PFSK-1 (cell line): ENCODE measurements around the gene DDAH1.

ENCODE experiments used
- FOXP2 ChIP-seq: optimal IDR thresholded peaks from 2 replicates; pipeline ENCODE3; 2011; ENCODE audit warnings: borderline replicate concordance, control low read depth, inconsistent platforms; ENCODE audit not compliant: insufficient read depth; ENCODE audit errors: extremely low read length, extremely low read depth
- POLR2AphosphoS5 ChIP-seq: IDR thresholded peaks from 2 replicates; pipeline ENCODE4 v1.6.1; 2012; ENCODE audit warnings: low read depth, mild to moderate bottlenecking, control low read depth, low read length, moderate library complexity
- SIN3A ChIP-seq: IDR thresholded peaks from 2 replicates; pipeline ENCODE4 v1.6.1; 2012; ENCODE audit warnings: mild to moderate bottlenecking, low read length, moderate library complexity, borderline replicate concordance; ENCODE audit not compliant: insufficient read depth
- TAF1 ChIP-seq: IDR thresholded peaks from 2 replicates; pipeline ENCODE4 v1.6.1; 2012; ENCODE audit warnings: low read length, control low read depth, borderline replicate concordance; ENCODE audit not compliant: insufficient read depth
- TF ChIP-seq, protein P1 (sequence below), 2 experiments: IDR thresholded peaks; 2 replicates each; pipeline versions ENCODE4 v1.6.1 to v1.8.0; 2011 to 2012; ENCODE audit warnings: low read depth in 2 of 2, low read length in 2 of 2, control low read depth in 1 of 2, inconsistent platforms in 1 of 2, mild to moderate bottlenecking in 1 of 2, moderate library complexity in 1 of 2; ENCODE audit not compliant: insufficient read depth in 1 of 2

Gene DDAH1

GRCh38 chr1:85421179-85421578, 43.8 kb downstream of the DDAH1 start:
- TF ChIP-seq, protein P1, sequence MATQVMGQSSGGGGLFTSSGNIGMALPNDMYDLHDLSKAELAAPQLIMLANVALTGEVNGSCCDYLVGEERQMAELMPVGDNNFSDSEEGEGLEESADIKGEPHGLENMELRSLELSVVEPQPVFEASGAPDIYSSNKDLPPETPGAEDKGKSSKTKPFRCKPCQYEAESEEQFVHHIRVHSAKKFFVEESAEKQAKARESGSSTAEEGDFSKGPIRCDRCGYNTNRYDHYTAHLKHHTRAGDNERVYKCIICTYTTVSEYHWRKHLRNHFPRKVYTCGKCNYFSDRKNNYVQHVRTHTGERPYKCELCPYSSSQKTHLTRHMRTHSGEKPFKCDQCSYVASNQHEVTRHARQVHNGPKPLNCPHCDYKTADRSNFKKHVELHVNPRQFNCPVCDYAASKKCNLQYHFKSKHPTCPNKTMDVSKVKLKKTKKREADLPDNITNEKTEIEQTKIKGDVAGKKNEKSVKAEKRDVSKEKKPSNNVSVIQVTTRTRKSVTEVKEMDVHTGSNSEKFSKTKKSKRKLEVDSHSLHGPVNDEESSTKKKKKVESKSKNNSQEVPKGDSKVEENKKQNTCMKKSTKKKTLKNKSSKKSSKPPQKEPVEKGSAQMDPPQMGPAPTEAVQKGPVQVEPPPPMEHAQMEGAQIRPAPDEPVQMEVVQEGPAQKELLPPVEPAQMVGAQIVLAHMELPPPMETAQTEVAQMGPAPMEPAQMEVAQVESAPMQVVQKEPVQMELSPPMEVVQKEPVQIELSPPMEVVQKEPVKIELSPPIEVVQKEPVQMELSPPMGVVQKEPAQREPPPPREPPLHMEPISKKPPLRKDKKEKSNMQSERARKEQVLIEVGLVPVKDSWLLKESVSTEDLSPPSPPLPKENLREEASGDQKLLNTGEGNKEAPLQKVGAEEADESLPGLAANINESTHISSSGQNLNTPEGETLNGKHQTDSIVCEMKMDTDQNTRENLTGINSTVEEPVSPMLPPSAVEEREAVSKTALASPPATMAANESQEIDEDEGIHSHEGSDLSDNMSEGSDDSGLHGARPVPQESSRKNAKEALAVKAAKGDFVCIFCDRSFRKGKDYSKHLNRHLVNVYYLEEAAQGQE (IDR thresholded peaks at IDR 0.05; ENCODE audit: insufficient read depth in 1 of 2, low read depth in 2 of 2, low read length in 2 of 2): no peak
- TF ChIP-seq TAF1 (no peak), SIN3A (no peak), POLR2AphosphoS5 (no peak), FOXP2 (no peak)

GRCh38 chr1:85420199-85420598, 44.8 kb downstream of the DDAH1 start:
- TF ChIP-seq POLR2AphosphoS5: no peak
- TF ChIP-seq FOXP2: no peak
- TF ChIP-seq TAF1: no peak
- no peak for TF ChIP-seq SIN3A
- TF ChIP-seq, protein P1 (IDR thresholded peaks at IDR 0.05; ENCODE audit: insufficient read depth in 1 of 2, low read depth in 2 of 2, low read length in 2 of 2): no peak

GRCh38 chr1:85417876-85418275, 47.1 kb downstream of the DDAH1 start:
- TF ChIP-seq, protein P1 (IDR thresholded peaks at IDR 0.05; ENCODE audit: insufficient read depth in 1 of 2, low read depth in 2 of 2, low read length in 2 of 2): no peak
- no peak for TF ChIP-seq FOXP2

DNA sequence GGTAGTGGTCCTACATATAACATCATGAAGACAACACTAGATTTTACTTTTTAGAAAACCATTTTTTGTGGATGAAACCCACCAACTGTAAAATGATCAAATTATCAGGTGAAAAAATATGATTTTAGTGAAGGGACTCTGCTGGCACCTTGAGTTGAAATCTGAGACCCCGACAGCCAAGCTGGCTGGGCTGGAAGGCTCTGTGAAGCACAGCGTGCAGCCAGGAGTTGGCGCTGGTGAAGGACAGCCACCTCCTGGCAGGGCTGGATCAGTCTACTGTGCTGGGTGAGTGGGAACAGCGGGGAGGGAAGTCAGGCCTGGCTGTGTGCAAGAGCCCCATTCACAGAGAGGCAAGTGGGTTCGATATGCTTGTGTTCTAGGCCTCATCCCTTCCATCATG, 47.9 kb downstream of the DDAH1 start:
- TF ChIP-seq SIN3A: no peak
- no peak for TF ChIP-seq FOXP2
- TF ChIP-seq, protein P1 (IDR thresholded peaks at IDR 0.05; ENCODE audit: insufficient read depth in 1 of 2, low read depth in 2 of 2, low read length in 2 of 2): no peak
- TF ChIP-seq TAF1: no peak
- no peak for TF ChIP-seq POLR2AphosphoS5

GRCh38 chr1:85413169-85413568, 51.8 kb downstream of the DDAH1 start:
- TF ChIP-seq TAF1 (no peak), FOXP2 (no peak), POLR2AphosphoS5 (no peak), SIN3A (no peak)
- TF ChIP-seq, protein P1 (IDR thresholded peaks at IDR 0.05; ENCODE audit: insufficient read depth in 1 of 2, low read depth in 2 of 2, low read length in 2 of 2): no peak
